ENCODE measurements around the gene HBM.
"Not testable (repeated sequence)": the region's sequence is repeated elsewhere in the genome, so short reads cannot be mapped to it uniquely, and the experiment has no call there.

HBM gene

GRCh38 chr16:170788-171187 is 5.0 kb downstream of the HBM start:
- no peak for DNase-seq

GRCh38 chr16:172374-172941 is 6.7 kb downstream of the HBM start, which contains the start of gene HBA2:
HBA2 (plus strand) TSS chr16:172876; CDS start chr16:172913, 37 bp downstream.
- DNase-seq = not testable (repeated sequence)

GRCh38 chr16:173211-173854 is 7.6 kb downstream of the HBM start:
- DNase-seq = not testable (repeated sequence)

GRCh38 chr16:173928-174769 is 8.4 kb downstream of the HBM start:
- DNase-seq = not testable (repeated sequence)

- no peak for DNase-seq
Measured at GRCh38 chr16:175011-175949, 9.5 kb downstream of the HBM start.

- not testable (repeated sequence) for DNase-seq
Measured at GRCh38 chr16:176006-176405, 10.2 kb downstream of the HBM start.

GRCh38 chr16:176477-177382 is 11.0 kb downstream of the HBM start, which contains the start of gene HBA1:
HBA1 (plus strand) TSS chr16:176680; CDS start chr16:176717, 37 bp downstream.
- not testable (repeated sequence) for DNase-seq

- no peak for DNase-seq
Measured at GRCh38 chr16:177394-177822, 11.6 kb downstream of the HBM start.

GRCh38 chr16:177981-178667 is 12.3 kb downstream of the HBM start:
- no peak for DNase-seq

GRCh38 chr16:178668-179015 is 12.9 kb downstream of the HBM start:
- no peak for DNase-seq

- DNase-seq = no peak
Measured at GRCh38 chr16:179211-180092, 13.7 kb downstream of the HBM start.

GRCh38 chr16:180101-180675 is 14.4 kb downstream of the HBM start, which contains the start of gene HBQ1:
HBQ1 (plus strand) TSS chr16:180459; CDS start chr16:180487, 28 bp downstream.
- no peak for DNase-seq

- DNase-seq = peak; percentile 87
Measured at GRCh38 chr16:180681-181564, 15.1 kb downstream of the HBM start.

GRCh38 chr16:181565-182021 is 15.8 kb downstream of the HBM start:
- DNase-seq = no peak

- DNase-seq = no peak
Measured at GRCh38 chr16:183005-183404, 17.2 kb downstream of the HBM start.

GRCh38 chr16:185213-185612 is 19.4 kb downstream of the HBM start:
- no peak for DNase-seq

GRCh38 chr16:185691-186090 is 19.9 kb downstream of the HBM start:
- no peak for DNase-seq

GRCh38 chr16:187330-187729 is 21.6 kb downstream of the HBM start:
- DNase-seq = no peak
